Measurements from ENCODE around the gene BTBD3.

Gene BTBD3

DNA sequence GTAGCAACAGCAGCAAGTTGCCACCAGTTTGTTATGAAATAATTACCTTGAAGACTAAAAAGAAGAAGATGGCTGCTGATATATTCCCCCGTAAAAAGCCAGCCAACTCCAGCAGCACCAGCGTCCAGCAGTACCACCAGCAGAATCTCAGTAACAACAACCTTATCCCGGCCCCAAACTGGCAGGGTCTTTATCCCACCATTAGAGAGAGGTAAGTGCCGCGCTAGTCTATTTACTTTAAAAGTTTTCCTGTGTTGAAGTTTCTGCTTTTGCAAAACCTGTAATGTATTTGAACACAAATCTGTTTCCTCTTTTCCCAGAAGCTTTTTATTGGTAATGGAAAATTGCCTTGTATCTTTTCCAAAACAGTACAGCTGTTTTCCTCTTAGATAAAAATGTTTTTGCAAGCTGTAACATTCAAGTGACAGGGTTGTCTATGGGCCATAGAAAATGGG is 725 bp downstream of the BTBD3 start:
- DNase-seq (ENCODE audit: low read depth in 2 of 2), result no peak

DNA sequence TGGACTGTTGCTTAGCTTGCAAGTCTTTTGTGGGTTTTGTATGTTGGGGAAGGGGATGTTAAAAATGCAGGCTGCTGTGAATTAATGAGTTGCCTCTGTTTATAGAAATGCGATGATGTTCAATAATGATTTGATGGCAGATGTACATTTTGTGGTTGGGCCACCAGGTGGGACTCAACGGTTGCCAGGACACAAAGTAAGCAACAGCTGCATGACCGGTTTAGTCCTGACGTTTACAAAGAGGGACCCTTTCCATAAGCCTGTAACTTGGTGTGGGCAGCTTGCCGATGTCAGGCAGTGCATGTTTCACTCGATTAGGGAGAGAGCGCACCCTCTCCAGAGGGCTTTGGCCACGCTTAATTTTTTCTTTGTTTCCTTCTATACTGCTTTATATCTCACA is 1.3 kb downstream of the BTBD3 start:
- no peak for DNase-seq (ENCODE audit: low read depth in 2 of 2)

DNA sequence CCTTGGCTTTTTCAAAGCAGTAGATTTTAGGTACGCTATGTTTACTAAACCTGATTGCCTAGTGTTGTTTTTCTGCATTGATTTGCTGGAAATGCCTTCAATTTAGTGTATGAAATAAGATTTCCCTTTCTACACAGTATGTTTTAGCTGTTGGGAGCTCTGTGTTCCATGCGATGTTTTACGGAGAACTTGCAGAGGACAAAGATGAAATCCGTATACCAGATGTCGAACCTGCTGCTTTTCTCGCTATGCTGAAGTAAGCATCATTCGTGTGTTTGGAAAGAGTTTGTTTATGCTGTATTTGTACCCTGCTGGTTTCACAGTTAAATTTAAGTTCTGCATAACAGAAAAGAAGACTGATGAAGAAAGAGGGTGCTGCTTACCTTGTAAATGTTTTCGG is 1.9 kb downstream of the BTBD3 start:
- DNase-seq (ENCODE audit: low read depth in 2 of 2), result no peak

DNA sequence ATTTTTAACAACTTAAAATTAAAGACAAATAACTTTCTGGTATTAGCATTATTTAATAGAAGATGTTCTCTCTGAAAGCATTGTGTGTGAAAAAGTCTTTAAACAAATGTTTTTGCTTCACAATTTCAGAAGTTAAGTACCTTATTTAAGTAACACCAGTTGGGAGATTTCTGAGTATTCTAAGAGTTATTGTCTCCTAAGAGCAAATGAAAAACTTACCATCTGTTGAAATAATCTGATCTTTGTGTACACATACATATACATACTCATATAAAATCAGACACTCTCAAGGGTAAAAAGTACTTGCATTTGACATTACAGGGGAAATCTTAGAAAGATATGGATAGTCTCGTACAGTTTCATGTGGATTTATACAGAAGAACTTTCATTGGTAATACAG is 2.4 kb downstream of the BTBD3 start:
- DNase-seq (ENCODE audit: low read depth in 2 of 2), result no peak

DNA sequence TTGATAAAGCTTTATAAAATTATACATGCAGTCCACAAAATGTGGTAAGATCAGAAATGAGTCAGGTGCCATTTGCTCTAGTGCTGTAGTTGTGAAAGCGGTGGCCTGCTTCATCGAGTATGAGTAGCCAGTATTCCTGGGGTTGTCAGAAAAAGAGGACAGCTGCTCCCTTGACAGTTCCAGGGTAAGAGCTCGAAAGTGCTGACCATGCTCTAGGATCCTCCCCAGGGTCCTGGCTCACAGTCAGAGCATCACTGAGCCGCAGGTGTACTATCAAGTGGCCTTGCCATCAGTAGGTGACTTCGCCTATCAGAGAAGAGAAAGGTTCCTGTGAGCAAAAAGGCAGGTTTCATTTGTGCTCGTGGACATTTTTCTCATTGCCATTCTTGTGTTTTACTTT is 3.6 kb downstream of the BTBD3 start:
- DNase-seq (ENCODE audit: low read depth in 2 of 2), result no peak

DNA sequence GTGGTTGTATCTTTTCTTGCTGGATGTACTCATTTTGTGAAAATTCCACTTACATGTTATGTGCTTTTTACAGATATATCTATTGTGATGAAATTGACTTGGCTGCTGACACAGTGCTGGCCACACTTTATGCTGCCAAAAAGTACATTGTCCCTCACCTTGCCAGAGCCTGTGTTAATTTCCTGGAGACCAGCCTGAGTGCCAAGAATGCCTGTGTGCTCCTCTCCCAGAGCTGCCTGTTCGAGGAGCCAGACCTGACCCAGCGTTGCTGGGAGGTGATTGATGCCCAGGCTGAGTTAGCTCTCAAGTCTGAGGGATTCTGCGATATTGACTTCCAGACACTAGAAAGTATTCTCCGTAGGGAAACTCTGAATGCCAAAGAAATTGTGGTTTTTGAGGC is 4.9 kb downstream of the BTBD3 start:
- DNase-seq (ENCODE audit: low read depth in 2 of 2), result no peak

DNA sequence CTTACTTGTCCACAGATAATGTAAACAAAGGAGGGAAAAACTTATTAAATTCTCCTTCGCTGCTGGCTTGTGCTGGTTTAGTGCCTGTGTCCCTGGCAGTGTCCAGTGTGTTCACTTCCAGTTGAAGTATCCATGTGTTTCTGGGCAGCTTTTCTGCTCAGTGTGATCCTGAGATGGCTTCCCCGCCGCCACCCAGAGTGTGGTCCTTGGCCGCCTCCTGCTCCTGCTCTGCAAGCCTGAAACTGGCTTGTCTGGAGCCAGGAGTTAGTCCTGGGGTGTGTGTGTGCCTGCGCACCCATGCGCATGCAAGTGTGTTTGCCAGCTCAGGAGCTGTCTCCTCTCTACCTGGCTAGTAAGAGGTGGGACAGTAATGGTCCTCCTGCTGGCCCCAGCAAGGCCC is 7.2 kb downstream of the BTBD3 start:
- DNase-seq (ENCODE audit: low read depth in 2 of 2), result no peak

DNA sequence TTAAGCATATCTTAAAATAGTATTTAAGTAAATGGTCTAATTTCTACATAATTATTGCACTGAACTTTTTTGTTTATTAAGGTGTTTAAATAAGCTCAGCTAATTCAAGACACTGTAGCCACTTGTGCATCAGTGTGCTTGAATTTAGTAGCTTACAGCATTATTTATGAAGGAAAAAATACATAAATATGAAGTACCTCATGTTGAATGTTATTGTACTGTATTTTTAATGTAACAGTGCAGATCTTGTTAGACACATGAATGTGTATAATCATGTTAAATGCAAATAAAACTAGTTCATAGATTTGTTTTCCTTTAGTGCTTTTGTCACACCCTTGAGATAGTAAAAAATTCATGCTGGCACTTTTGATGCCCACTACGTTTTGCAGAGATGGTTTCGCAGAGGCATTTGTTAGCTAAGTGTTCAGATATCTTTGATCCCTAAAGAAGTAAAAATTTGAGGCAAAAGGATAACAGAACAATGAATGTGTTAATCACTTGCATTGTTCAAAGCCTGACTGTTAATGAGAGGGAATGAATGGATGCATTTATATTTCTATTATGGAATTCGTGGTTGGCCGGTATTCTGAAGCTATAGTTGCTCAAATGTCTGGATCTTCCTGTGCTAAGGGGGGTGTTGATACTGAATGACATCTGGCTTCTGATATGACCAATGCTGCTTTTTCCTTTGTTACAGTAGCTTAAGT is 8.8 kb downstream of the BTBD3 start:
- no peak for DNase-seq (ENCODE audit: low read depth in 2 of 2)

DNA sequence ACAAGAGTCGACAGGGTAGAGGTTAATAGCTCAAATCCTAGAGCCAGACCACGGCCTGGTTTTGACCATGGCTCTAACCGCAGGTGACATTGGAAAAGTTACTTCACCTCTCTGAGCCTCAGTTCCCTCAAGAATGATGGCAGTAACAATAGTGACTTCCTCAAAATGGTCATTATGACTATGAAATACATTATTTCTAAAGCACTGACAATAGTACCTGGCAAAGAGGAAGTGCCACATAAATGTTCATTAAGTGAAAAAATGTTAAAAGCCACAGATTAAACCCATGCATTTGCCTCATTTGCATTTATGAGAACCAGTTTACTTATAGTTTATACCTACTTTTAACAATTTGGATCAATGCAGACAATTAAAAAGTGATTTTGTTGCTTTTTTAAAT is 12.3 kb downstream of the BTBD3 start:
- no peak for DNase-seq (ENCODE audit: low read depth in 2 of 2)

DNA sequence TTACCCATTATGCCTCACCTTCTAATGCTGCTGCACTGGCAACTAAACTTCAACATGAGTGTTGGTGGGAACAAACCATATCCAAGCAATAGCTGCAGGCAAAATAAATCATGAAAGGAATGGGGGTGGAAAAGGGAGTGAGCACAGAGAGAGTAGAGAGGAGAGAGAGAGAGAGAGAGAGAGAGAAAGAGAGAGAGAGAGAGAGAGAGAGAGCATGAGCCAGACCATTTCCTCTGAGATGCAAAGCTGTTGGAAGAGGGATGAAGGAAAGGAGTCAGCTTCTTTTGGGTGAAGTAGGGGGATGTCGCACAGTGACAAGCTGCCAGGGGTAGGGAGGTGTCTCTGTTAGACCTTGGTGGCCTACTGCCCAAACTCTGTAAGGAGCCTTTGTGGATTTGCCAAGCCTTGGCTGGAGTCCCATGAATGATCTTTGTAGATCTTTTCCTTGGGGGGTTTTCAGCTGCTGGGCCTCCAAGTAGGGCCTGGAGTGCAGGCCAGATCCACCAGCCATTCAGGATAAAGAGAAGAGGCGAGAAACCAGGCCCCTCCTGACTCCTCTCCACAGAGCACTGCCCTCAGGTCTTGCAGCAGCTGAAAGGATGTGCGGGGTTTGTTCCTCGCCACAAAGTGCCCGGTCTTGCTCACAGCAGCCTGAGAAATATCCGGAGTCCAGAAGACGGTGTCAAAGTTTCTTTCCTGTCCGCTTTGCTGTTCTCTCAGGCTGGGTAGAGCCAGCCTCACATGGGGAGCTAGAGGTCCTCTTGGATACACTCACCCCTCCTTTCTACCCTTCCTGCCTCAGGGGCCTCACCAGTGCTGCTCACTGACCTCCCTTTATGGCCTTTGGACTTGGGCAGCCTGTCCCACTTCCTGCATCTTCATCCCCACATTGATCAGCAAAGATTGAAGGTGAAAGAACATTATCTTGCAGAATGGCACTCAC is 17.8 kb downstream of the BTBD3 start:
- DNase-seq (ENCODE audit: low read depth in 2 of 2), result no peak

DNA sequence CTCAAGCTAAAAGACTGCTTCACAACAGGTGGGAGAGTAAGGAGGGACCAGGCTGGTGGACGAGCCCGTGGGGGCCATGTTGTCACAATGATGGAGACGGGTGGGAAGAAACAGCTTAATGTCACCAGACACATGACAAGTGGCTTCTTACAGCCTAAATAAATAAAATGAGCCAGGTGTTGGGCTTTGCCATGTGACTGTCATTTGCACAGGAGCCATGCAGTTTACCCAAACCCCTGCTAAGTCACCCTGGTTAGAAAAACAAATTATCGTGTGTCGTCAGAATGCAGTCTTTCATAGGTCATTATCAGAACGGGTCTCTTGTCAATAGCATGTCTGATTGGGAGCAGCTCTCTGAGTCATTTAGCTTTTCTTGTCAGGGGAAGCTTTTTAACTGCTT is 18.5 kb downstream of the BTBD3 start:
- no peak for DNase-seq (ENCODE audit: low read depth in 2 of 2)

DNA sequence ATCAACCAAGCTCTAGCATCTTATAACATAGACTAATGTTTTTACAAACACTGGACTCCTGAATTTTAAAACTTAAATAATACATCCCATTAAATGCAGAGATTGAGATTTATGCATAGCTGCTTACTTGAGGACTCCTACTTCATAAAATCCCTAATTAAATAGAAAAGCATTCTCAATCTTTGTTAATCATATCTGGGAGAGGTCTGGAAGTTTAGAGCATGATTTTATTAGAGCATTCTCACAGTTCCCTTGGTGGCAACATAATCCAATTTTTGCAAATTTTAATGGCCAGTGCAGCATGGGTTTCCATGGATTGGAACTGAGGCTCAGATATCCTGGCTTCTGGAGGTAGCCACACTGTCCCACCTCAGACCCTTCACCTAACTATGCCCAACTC is 19.5 kb downstream of the BTBD3 start:
- no peak for DNase-seq (ENCODE audit: low read depth in 2 of 2)

DNA sequence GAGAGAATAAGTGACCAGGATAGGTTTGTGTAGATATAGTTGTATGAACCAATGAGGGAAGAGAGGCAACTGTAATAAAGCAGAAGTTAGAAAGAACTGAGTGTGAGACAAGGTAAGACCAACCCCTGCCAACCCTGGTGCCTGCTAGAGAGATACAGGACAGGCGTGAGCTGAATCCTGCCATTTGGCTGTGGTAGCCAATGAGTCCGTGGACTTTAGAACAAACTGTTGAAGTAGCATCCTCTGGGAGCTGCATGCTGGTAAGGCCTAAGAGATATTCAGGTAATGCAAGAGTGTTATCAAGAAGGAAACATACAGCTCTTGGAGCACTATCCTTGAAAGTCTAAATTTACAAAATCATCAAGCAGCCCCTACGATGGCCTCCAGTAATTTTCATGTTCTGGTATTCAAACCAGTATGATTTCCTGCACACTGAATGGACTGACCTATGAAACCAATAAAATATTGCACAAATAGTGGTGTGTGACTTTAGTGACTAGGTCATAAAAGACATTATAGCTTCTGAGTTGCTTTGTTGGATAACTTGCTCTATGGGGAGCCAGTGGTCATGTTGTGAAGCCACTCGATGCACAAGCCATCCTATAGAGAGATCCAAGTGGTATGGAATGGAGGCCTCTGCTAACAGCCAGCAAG is 24.0 kb downstream of the BTBD3 start:
- no peak for DNase-seq (ENCODE audit: low read depth in 2 of 2)

DNA sequence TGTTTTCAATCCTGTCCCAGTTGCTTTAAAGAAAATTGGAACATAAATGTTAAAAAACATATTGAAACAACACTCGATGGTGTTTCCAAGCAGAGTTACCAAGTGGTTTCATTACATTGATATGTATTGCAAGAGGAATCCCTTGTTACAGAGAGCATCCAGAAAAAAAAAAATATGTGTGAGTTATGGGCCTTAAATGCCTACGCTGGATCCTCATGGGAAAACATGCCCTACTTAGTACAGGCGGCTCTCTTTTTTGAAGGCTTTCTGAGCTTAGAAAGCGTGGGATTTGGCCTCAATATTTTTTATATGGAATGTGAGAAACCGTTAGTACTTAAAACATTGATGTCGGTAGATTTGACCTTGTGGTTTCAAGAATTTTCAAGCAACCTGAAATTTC is 26.1 kb downstream of the BTBD3 start:
- no peak for DNase-seq (ENCODE audit: low read depth in 2 of 2)

DNA sequence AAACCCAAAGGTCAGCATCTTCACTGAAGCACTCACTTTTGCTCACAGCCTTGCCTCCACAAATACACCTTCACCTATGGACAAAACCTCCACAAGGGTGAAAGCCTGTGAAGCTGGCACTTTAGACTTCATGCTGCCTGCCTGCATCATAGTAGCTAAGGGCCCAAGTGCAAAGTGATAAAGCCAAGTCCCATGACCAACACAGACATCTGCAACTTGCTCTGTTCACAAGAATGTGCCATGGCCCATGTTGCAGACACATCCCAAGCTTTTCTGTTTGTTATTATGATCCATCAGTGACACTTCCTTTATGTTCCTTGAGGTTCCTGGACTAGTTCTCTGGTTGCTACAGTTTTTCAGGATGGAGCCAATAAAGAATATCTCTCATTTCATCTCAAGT is 31.1 kb downstream of the BTBD3 start:
- no peak for DNase-seq (ENCODE audit: low read depth in 2 of 2)

DNA sequence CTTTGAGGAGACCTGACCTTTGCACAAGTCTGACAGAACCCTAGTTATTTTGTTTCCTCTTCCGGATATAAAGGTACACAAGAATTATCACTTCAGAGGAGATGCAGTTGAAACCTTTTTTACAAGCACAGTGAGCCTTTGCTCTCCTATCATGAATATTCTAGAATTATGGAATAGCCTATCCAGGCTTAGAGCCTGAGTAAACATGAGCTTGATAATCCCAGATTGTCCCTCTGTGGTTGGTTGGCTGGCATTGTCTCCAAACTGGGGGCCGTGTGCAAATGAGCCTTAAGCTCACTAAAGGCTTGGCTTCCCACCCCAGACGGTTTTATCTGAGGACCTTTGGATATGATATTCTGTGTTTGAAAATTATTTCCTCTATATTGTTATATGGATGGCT is 32.0 kb downstream of the BTBD3 start:
- no peak for DNase-seq (ENCODE audit: low read depth in 2 of 2)

DNA sequence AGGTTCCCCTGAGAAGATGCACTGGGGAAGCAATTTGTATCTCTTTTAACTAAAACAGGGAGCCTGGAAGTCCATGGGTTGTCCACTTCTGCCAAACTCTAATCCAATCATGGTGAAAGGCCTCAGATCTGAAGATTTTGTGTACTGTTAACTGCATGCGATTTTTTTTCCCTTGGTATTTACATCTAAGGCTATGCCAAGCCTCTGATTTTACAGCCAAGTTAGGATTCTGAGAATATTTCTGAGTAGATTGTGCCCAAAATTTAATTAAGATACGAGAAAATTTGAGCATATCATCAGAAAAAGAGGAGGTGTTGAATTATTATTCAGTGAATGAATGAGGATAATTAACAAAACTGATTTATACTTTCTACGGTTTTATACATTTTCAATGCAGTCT is 34.0 kb downstream of the BTBD3 start:
- no peak for DNase-seq (ENCODE audit: low read depth in 2 of 2)

DNA sequence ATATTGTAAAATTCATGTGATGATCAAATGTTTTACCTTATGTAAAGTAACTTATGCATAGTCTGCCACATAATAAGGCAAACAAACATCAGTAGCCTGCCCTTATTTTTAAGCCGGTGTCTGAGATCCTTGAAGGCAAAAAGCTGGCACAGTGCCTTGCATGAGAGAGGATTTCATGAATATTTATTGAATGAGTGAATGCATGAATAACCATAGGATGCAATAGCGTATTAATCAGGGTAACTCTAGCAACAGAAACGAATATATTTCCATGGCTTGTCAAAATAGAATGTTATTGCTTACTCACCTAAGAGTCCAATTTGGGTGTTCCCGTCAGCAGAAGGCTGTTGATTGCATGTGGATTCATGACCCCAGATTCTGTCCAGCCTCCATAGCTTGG is 34.9 kb downstream of the BTBD3 start:
- DNase-seq (ENCODE audit: low read depth in 2 of 2), result no peak

DNA sequence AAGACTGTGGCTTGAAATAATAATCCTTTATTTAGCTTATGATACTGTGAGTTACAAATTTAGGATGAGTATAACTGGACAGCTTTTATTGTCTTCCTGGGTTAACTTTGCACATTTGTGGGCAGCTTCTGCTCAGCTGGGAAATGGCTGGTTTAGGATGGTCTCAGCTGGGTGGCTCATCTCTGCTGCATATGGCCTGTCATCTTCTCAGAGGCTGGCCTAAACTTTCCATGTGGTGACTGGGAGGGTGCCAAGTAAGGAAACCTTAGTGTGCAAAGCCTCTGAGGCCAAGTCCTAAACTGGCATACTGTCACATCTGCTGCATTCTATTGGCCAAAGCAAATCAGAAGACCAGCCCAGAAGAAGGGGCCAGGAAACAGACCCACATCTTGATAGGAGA is 40.2 kb downstream of the BTBD3 start:
- DNase-seq (ENCODE audit: low read depth in 2 of 2), result no peak

DNA sequence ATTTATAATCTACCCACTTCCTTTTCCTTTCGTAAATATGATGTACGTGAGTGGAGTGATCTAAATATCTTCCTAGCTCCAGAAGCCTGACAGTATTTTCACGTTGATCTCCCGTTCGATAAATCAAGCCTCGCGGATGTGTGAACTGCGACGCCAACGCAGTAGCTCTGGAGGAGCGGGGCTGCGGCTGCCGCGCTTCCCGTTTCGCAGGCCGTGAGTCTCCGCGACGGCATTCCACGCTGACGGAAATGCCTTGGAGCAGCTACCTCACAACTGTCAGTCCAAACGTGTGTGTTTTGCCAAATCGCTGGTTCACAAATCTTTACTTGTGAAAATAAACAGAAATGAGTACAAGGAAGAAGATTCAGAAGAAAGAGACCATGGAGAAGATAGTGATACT is 41.2 kb downstream of the BTBD3 start:
- no peak for DNase-seq (ENCODE audit: low read depth in 2 of 2)

DNA sequence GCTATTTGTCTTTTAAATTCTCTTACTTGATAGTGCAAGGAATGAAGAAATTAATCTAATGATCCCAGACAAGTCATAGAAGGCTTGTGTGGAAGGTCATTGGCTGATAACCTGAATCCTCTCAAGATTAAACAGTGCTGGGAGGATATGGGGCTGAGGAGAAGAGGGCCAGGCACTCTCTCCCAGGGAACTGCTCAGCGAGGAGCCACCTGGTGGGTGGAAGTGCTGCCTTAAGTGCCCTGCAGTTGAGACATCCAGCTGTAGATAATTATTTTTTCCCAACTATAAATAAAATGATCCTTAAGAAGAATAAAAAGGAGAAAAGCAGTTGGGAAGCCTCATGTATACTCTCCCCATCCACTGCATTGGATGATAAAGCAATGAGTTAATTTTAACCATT is 47.9 kb downstream of the BTBD3 start:
- no peak for DNase-seq (ENCODE audit: low read depth in 2 of 2)

DNA sequence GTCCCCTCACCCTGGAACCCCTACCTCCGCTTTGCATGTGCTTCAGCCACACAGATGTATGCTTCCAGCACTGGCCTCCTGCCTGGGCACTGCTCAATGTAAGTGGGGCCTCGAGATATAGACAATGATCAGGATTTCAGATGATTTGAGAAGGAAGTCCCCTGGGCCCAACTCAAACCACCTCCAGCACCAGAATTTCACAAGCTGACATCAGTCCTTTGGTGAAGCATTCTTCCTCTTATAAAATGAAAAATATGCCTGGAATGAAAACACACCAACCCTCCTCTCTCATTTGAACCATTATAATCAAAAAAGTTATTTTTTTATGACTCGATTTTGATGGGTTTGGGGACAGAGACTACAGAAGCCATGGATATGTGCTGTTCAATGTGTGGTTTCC is 48.5 kb downstream of the BTBD3 start:
- no peak for DNase-seq (ENCODE audit: low read depth in 2 of 2)
